HFFc6 (cell line): Measurements from ENCODE around the gene RBFOX2. TPM values are rescaled to one million over a fixed set of nuclear protein-coding genes. Genes with fewer than 3 reads are reported as not detected.

ENCODE experiments used
- DNase-seq: peaks from one replicate; pipeline ENCODE4 v3.0.0-alpha.2; 2018
- H3K27ac Mint-ChIP-seq: 2 replicates; pipeline ENCODE4 v1.8.0; 2020; ENCODE audit warnings: mild to moderate bottlenecking, mixed read lengths
- H3K27me3 Mint-ChIP-seq: 2 replicates; pipeline ENCODE4 v1.8.0; 2021; ENCODE audit warnings: mild to moderate bottlenecking, moderate library complexity, mixed read lengths; ENCODE audit not compliant: insufficient read depth
- H3K36me3 Mint-ChIP-seq: 2 replicates; pipeline ENCODE4 v1.8.0; 2021; ENCODE audit warnings: low read depth, mixed read lengths
- H3K4me1 Mint-ChIP-seq: 2 replicates; pipeline ENCODE4 v1.8.0; 2020; ENCODE audit warnings: low read depth, mixed read lengths
- H3K4me3 Mint-ChIP-seq: 2 replicates; pipeline ENCODE4 v1.8.0; 2020; ENCODE audit warnings: mild to moderate bottlenecking, moderate library complexity, mixed read lengths
- H3K9me3 Mint-ChIP-seq: 2 replicates; pipeline ENCODE4 v1.8.0; 2020; ENCODE audit warnings: mild to moderate bottlenecking, mixed read lengths
- CTCF ChIP-seq: fragments of 200-600 bp; sonication (generic); IDR thresholded peaks from 2 replicates; pipeline ENCODE4 v1.5.0; 2021; ENCODE audit warnings: antibody characterized with exemption, mild to moderate bottlenecking
- total RNA-seq, 6 experiments: library from RNA; stranded (reverse); fragmentation: NEBNext Ultra II Directional; extraction: Animal tissue kit (Norgen Biotek cat#: 25700); gene quantifications; 2 replicates in 1 of 6; 3 replicates in 5 of 6; pipeline ENCODE4 v1.2.3, GENCODE V29; 2021

Gene RBFOX2
- total RNA-seq, 6 experiments from 2014 or later, result 139 to 165 (median 155) TPM

- peak; percentile 77 for DNase-seq
- Mint-ChIP-seq H3K36me3 (peaks cover 4% of the 10 kb centered on the region; the same call in 1 of the 2 replicates), H3K27ac (no peak overlapping the region), H3K9me3 (no peaks in the 10 kb centered on the region), H3K4me1 (peaks cover 12% of the 10 kb centered on the region), H3K27me3 (no peaks in the 10 kb centered on the region), H3K4me3 (no peak overlapping the region)
- peak; percentile 84 for TF ChIP-seq CTCF
These were observed 97.7 kb downstream of the RBFOX2 start for GRCh38 chr22:35930933-35931332.

GRCh38 chr22:35928285-35928798, 100.3 kb downstream of the RBFOX2 start:
- no peak overlapping the region for H3K27ac Mint-ChIP-seq
- no peak overlapping the region for H3K4me3 Mint-ChIP-seq
- no peak for TF ChIP-seq CTCF

GRCh38 chr22:35923026-35923425, 105.6 kb downstream of the RBFOX2 start:
- Mint-ChIP-seq H3K36me3 (no peaks in the 10 kb centered on the region), H3K4me3 (0 out of 2 replicates have a peak overlapping the region, but pooled peaks have one; percentile 13), H3K27me3 (no peaks in the 10 kb centered on the region), H3K4me1 (peaks cover 43% of the 10 kb centered on the region), H3K27ac (peak overlapping the region; percentile 80), H3K9me3 (no peaks in the 10 kb centered on the region)
- TF ChIP-seq CTCF, result no peak
- DNase-seq, result no peak

More at GRCh38 chr22:35928285-35928798, 100.3 kb downstream of the RBFOX2 start:
- no peak for DNase-seq
- Mint-ChIP-seq H3K36me3 (peaks cover 4% of the 10 kb centered on the region; the same call in 1 of the 2 replicates), H3K4me1 (peaks cover 14% of the 10 kb centered on the region), H3K27me3 (no peaks in the 10 kb centered on the region), H3K9me3 (no peaks in the 10 kb centered on the region)

- Mint-ChIP-seq H3K36me3 (no peaks in the 10 kb centered on the region), H3K4me3 (peak overlapping the region; percentile 25), H3K9me3 (no peaks in the 10 kb centered on the region), H3K27me3 (no peaks in the 10 kb centered on the region), H3K4me1 (peaks cover 56% of the 10 kb centered on the region), H3K27ac (peak overlapping the region; percentile 80)
- TF ChIP-seq CTCF, result peak; percentile 80
- DNase-seq, result peak; percentile 88
These were observed 106.8 kb downstream of the RBFOX2 start for GRCh38 chr22:35921777-35922176.

GRCh38 chr22:35921044-35921443, 107.6 kb downstream of the RBFOX2 start:
- no peak overlapping the region for H3K4me3 Mint-ChIP-seq
- no peak for DNase-seq
- TF ChIP-seq CTCF, result no peak
- H3K4me1 Mint-ChIP-seq, result peaks cover 63% of the 10 kb centered on the region
- no peaks in the 10 kb centered on the region for H3K9me3 Mint-ChIP-seq
- no peaks in the 10 kb centered on the region for H3K27me3 Mint-ChIP-seq
- H3K36me3 Mint-ChIP-seq, result no peaks in the 10 kb centered on the region
- no peak overlapping the region; the same call in 1 of the 2 replicates for H3K27ac Mint-ChIP-seq
